ENCODE data around the gene GPHN. TPM values are rescaled to one million over a fixed set of nuclear protein-coding genes. Genes with fewer than 3 reads are reported as not detected.

The GPHN gene
- total RNA-seq, 4 donors from 2014 or later, result 9.1 to 21.1 (median 15.9) TPM

DNA sequence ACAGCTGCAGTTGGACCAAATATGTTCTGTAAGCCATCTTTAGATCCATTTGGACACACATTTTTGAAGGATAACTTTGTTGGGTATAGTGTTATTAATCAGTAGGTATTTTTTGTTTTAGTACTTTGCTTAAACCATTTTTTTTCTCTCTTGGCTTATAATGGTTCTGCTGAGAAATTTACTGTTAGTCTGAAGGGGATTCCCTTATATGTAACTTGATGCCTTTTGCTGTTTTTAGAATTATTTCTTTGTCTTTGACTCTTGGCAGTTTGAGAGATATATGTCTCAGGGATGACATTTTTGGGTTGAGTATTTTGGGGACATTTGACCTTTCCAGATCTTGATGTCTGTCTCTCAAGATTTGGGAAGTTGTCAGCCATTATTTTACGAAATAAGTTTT lies 169.8 kb downstream of the GPHN start:
- H3K36me3 ChIP-seq, result no peaks in the 10 kb centered on the region
- intact Hi-C loops (cut with DNase I), result no loop called here
- H3K9me3 ChIP-seq, result peaks cover 0 to 22% (median 19%) of the 10 kb centered on the region in 4 donors
- 100% methylated on average over 1 of the region's 1 CpG for WGBS
- H3K4me1 ChIP-seq, result no peaks in the 10 kb centered on the region
- H3K4me3 ChIP-seq, result no peak overlapping the region
- no peak overlapping the region for H3K27ac ChIP-seq (replicated peaks in 1 of 4)
- no peak for DNase-seq (ENCODE audit: extremely low spot score)
- TF ChIP-seq, protein P1, sequence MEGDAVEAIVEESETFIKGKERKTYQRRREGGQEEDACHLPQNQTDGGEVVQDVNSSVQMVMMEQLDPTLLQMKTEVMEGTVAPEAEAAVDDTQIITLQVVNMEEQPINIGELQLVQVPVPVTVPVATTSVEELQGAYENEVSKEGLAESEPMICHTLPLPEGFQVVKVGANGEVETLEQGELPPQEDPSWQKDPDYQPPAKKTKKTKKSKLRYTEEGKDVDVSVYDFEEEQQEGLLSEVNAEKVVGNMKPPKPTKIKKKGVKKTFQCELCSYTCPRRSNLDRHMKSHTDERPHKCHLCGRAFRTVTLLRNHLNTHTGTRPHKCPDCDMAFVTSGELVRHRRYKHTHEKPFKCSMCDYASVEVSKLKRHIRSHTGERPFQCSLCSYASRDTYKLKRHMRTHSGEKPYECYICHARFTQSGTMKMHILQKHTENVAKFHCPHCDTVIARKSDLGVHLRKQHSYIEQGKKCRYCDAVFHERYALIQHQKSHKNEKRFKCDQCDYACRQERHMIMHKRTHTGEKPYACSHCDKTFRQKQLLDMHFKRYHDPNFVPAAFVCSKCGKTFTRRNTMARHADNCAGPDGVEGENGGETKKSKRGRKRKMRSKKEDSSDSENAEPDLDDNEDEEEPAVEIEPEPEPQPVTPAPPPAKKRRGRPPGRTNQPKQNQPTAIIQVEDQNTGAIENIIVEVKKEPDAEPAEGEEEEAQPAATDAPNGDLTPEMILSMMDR (IDR thresholded peaks at IDR 0.05), result no peak
- TF ChIP-seq EP300 (IDR thresholded peaks at IDR 0.05) (no peak), POLR2A (IDR thresholded peaks at IDR 0.05; ENCODE audit: low read depth) (no peak), POLR2AphosphoS5 (IDR thresholded peaks at IDR 0.05) (no peak)
- no peaks in the 10 kb centered on the region for H3K27me3 ChIP-seq

DNA sequence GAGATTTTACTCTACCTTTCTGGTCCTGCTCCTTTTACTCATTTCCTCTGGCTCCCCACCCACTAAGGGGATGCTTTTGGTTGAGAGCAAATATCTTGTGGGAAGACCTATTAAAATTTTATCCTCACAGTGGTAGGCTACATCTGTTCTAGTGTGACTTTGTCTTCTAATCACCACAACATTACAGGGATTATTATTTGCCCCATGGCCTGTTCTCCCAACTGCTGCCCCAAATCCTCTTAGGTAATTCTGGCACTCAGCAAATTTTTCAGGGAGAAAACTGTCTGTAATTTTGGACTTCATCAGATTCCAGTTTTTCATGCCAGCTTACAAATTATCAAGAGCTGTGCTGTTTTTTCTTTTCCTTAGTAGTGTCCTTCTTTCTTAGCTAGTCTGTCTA lies 172.3 kb downstream of the GPHN start:
- Histone ChIP-seq H3K4me3 (no peak overlapping the region), H3K4me1 (no peaks in the 10 kb centered on the region), H3K9me3 (peaks cover 0 to 22% (median 19%) of the 10 kb centered on the region in 4 donors), H3K27ac (replicated peaks in 1 of 4) (no peak overlapping the region), H3K27me3 (no peaks in the 10 kb centered on the region), H3K36me3 (no peaks in the 10 kb centered on the region)
- intact Hi-C loops (cut with DNase I), result no loop called here
- no peak for TF ChIP-seq EP300 (IDR thresholded peaks at IDR 0.05)
- TF ChIP-seq POLR2AphosphoS5 (IDR thresholded peaks at IDR 0.05), result no peak
- no peak for TF ChIP-seq POLR2A (IDR thresholded peaks at IDR 0.05; ENCODE audit: low read depth)
- TF ChIP-seq, protein P1 (IDR thresholded peaks at IDR 0.05), result no peak
- no peak for DNase-seq (ENCODE audit: extremely low spot score)

DNA sequence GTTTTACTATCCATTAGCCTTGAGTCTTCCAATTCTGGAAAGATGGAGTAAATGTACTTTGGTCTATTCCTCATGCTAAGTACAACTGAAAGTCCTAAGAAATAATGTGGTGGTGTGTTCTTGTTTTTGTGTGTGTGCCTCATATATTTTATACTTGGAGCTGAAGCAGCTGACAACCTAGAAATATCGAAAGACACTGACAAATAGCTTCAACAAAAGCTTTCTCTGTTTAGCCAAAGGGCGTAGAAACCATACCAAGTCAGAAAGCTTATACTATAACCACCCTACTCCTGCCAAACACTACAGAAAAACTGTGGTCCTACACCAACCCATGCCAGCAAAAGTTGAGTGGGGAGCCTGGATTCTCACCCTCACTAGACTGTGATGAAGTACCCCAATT lies 188.4 kb downstream of the GPHN start:
- intact Hi-C loops (cut with DNase I), result no loop called here
- Histone ChIP-seq H3K9me3 (no peaks in the 10 kb centered on the region), H3K27me3 (no peaks in the 10 kb centered on the region), H3K27ac (replicated peaks in 1 of 4) (no peak overlapping the region), H3K4me1 (no peaks in the 10 kb centered on the region), H3K36me3 (no peaks in the 10 kb centered on the region), H3K4me3 (no peak overlapping the region)
- DNase-seq (ENCODE audit: extremely low spot score), result no peak
- 94% methylated on average over 2 of the region's 2 CpGs for WGBS
- no peak for TF ChIP-seq POLR2A (IDR thresholded peaks at IDR 0.05; ENCODE audit: low read depth)
- no peak for TF ChIP-seq POLR2AphosphoS5 (IDR thresholded peaks at IDR 0.05)
- TF ChIP-seq EP300 (IDR thresholded peaks at IDR 0.05), result no peak
- TF ChIP-seq, protein P1 (IDR thresholded peaks at IDR 0.05), result no peak

DNA sequence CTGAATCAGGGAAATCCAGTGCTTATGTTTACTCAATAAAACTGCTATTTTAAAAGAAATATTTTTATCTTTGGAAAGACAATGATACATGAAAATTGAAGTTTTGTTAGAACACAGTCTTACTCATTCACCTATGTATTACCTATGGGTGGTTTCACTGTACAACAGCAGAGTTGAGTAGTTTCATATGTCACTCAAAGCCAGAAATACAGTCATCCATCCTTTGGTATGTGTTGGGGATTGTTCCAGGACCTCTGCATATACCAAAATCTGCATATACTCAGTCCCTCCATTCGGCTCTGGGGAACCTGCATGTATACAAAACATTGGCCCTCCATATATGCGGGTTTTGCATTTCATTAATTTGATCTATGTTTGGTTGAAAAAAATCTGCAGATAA lies 190.6 kb downstream of the GPHN start:
- no peak for DNase-seq (ENCODE audit: extremely low spot score)
- Histone ChIP-seq H3K36me3 (no peaks in the 10 kb centered on the region), H3K4me3 (no peak overlapping the region), H3K27ac (replicated peaks in 1 of 4) (no peak overlapping the region), H3K27me3 (no peaks in the 10 kb centered on the region), H3K4me1 (no peaks in the 10 kb centered on the region), H3K9me3 (no peaks in the 10 kb centered on the region)
- intact Hi-C loops (cut with DNase I), result no loop called here
- TF ChIP-seq EP300 (IDR thresholded peaks at IDR 0.05), result no peak
- TF ChIP-seq POLR2AphosphoS5 (IDR thresholded peaks at IDR 0.05), result no peak
- no peak for TF ChIP-seq POLR2A (IDR thresholded peaks at IDR 0.05; ENCODE audit: low read depth)
- TF ChIP-seq, protein P1 (IDR thresholded peaks at IDR 0.05), result no peak
- 100% methylated on average over 2 of the region's 2 CpGs for WGBS

- Histone ChIP-seq H3K4me3 (no peak overlapping the region), H3K27ac (replicated peaks in 1 of 4) (no peak overlapping the region), H3K9me3 (peaks cover 0 to 8% (median 0%) of the 10 kb centered on the region in 4 donors), H3K4me1 (no peaks in the 10 kb centered on the region), H3K36me3 (no peaks in the 10 kb centered on the region), H3K27me3 (no peaks in the 10 kb centered on the region)
- TF ChIP-seq POLR2AphosphoS5 (IDR thresholded peaks at IDR 0.05) (no peak), POLR2A (IDR thresholded peaks at IDR 0.05; ENCODE audit: low read depth) (no peak), EP300 (IDR thresholded peaks at IDR 0.05) (no peak)
- TF ChIP-seq, protein P1 (IDR thresholded peaks at IDR 0.05), result no peak
- intact Hi-C loops (cut with DNase I), result no loop called here
- 100% methylated on average over 1 of the region's 4 CpGs for WGBS
- no peak for DNase-seq (ENCODE audit: extremely low spot score)
Observed at GRCh38 chr14:66701813-66702212, 193.9 kb downstream of the GPHN start.

Measured in esophagus muscularis mucosa (tissue), 4 donors.